Stimulated activated CD4-positive, alpha-beta T cell treated with anti-CD3 and anti-CD28 coated beads, Interleukin-15, amount 100 ng/mL, for 48 hours (primary cell): ENCODE data around the gene ADGRB3.

Experiments
- DNase-seq, 2 donors: peaks; one replicate each; pipeline ENCODE4 v3.0.0-alpha.2; 2020; ENCODE audit warnings: low read depth in 2 of 2

The ADGRB3 gene

DNA sequence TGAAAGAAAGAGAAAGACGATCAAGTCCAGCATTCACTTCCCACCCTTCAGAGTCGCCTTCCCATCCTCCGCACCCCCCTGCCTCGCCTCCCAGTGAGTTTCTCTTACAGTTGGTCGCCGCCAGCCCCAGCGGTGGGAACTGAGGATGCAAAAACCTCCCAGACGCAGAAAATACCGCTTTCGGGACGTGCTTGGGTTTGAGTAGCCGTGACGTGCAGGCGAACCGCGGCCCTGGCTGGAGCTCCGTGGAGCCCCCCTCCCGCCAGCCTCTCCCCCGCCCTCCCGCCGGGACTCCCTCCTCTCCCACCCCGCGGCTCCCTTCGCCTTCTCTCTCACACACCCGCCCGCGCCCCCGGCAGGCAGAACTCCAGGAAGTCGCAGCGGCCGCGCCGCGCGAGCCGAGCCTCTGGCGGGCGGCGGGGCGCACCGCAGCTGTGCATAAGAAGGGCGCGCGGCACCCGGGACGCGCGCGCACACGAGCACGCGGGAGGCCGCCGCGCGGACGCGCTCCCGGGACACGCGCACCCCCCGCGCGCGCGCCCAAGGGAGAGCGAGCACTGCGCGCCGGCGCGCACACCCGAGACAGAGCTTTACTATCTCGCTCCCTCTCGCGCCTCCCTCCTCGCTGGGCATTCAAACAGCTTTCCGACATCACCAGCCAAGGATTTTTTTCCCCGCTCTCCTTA, at the start of gene ADGRB3:
ADGRB3 (plus strand) TSS at position 557 of the 686 bp plus-strand sequence. CDS start 3,394 bp downstream, outside the sequence.
- DNase-seq, result no peak

DNA sequence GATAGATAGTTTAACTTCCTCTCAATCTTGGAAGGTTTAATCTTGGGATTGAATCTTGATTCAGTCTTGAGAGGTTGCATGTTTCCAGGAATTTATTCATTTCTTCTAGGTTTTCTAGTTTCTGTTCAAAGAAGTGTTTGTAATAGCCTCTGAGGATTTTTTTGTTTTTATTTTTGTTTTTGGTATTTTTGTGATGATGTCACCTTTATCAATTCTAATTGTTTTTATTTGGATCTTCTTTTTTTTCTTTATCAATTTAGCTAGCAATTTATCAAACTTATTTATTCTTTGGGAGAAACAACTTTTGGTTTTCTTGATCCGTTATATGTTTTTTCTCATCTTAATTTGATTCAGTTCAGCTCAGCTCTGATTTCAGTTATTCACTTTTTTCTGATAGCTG, 41.5 kb upstream of the ADGRB3 start:
- no peak for DNase-seq

- DNase-seq, result no peak
Observed at GRCh38 chr6:68597642-68598041, 37.4 kb upstream of the ADGRB3 start.

DNA sequence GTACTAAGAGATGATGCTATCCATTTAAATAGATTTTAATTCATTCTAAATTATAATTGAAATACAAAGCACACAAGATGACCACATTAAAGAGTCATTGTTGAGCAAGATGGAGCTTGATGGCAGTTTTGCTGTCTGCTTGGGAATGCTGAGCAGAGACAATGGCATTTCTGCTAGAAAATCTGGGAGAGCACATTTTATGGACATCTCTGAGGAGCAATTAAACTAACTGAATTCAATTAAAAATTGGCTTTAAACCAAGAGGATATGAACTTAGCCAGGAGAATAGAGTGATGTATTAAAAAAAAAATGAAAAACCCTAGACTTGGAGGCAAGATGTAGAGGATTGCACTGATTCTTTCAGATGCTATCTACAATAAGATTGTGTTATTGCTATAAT, 19.1 kb upstream of the ADGRB3 start:
- no peak for DNase-seq

DNA sequence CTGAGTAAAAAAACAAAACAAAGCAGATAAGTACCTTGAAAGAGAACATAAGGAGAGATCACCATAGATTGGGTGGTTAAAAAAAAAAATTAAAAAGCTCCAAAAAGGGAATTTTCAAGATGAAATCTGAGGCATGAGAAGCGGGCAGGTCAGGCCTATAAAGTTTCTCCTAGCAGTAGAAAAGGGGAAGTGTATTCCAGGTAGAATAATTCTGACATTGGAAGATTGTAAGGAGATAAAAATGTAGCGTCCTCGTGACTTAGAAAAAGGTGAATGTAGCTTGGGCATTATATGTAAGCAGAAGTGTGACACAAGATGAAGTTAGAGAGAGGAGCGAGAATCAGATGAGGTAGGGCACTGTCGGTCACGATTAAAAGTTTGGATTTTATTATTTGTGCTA, 9.1 kb upstream of the ADGRB3 start:
- DNase-seq, result no peak

- DNase-seq, result no peak
Observed at GRCh38 chr6:68628161-68628560, 6.9 kb upstream of the ADGRB3 start.

GRCh38 chr6:68632734-68633133, 2.3 kb upstream of the ADGRB3 start:
- DNase-seq, result no peak

- no peak for DNase-seq
Observed at GRCh38 chr6:68633281-68633971, 1.7 kb upstream of the ADGRB3 start.

DNA sequence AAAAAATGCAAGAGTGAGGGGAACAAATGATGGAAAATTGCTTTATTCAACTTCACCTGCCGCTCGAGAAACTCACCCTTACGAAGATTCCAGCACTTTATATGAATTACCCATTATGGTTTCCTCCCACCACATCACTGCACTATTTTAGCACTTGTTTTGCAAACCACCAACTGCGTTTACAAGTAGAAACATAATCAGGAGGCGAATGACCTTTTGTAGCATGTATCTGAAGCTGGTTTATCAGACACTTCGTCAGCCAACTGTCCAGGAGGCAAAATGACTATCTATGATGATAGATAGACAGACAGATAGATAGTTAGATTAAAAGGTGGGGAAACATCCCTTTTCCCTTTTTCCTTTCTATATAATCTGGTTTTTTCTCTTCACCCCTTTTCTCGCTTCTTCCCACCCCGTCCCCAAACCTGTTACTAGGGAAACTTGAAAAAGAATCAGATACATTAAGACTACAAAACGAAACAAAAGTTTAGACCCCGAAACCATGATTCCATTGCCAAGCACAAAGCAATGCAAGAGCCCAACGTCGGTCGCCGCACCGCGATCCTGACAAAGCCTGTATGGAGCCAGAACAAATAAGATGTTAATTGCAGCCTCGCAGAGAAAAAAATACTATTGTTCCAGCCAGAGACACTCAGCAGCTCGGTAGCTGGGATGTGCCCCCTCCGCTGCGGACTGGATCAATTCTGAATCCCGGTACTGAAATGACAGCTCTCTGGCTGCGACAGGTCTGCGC, 933 bp upstream of the ADGRB3 start:
- DNase-seq, result no peak

GRCh38 chr6:68635412-68635705, 277 bp downstream of the ADGRB3 start:
- no peak for DNase-seq

- no peak for DNase-seq
Observed at GRCh38 chr6:68635706-68636513, 828 bp downstream of the ADGRB3 start.

DNA sequence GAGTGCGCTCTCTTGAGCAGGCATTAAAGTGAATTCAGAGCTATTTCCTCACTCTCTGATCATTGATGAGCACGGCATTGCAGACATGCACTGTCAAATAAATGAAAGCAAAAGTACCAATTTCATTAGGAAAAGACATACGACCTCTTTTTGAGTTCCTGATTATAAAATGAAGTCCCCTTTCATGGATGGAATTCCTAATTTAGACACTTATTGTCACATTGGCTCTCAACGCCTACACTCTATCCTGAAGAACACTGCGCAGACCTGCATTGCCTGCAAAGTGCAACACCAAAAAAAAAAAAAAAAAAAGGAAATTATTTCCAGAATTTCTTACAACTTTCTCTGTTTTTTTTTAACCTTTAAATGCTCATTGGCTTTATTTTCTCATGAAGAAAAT, 1.6 kb downstream of the ADGRB3 start:
- no peak for DNase-seq

GRCh38 chr6:68637071-68637470, 2.0 kb downstream of the ADGRB3 start:
- DNase-seq, result no peak

DNA sequence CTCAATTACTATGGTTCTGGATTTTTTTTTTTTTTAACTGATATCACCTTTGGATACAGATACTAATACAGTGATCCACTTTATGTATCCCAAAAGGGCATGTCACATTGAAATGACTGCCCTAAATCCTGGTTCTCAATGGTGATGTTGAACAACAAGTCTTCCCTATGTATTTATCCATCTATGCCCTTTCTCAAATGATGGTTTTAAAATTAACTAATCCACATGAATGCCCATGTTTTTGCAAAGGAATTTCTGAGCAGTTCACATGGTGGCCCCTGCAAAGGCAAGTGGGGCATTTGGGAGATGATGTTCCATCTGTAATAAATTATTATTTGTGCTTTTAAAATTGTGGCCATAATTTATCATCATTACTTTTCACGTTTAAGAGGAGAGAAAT, 2.7 kb downstream of the ADGRB3 start:
- DNase-seq, result no peak

GRCh38 chr6:68638230-68638900, 3.3 kb downstream of the ADGRB3 start:
- no peak for DNase-seq

DNA sequence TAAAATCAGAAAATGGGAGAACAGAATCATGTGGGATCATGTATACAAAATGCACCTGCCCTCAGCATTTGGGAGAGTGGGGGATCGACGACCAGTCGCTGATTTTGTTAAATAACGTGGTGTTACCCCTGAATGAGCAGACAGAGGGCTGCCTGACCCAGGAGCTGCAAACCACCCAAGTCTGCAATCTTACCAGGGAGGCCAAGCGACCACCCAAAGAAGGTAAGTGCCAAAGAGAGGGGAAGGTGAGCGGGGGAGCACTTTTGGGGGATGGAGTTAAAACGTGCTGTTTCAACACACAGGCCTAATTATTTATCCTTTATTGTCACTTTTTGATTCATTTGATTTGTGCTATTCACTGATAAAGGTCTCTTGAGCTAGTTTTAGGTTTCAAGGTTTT, 4.1 kb downstream of the ADGRB3 start:
- DNase-seq, result no peak

GRCh38 chr6:68639826-68640490, 4.9 kb downstream of the ADGRB3 start:
- no peak for DNase-seq

DNA sequence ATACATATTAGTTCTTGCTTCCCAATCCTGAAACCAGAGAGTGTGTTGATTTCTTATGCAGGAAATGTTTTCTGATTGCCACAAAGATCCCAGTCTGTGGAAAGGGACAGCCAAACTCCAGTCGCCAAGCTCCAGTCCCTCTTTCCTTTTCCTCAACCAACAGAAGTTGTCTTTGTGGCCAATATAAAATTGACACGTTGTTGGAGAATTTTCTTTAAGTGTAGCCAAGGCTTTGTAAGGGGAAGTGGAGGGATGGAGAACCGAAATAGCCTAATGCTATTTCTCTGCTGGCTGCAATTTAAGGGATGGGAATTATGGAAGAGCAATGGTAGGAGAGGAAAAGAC, 5.4 kb downstream of the ADGRB3 start:
- DNase-seq, result no peak

- no peak for DNase-seq
Observed at GRCh38 chr6:68641172-68641571, 6.1 kb downstream of the ADGRB3 start.

GRCh38 chr6:68642081-68642480, 7.0 kb downstream of the ADGRB3 start:
- no peak for DNase-seq

DNA sequence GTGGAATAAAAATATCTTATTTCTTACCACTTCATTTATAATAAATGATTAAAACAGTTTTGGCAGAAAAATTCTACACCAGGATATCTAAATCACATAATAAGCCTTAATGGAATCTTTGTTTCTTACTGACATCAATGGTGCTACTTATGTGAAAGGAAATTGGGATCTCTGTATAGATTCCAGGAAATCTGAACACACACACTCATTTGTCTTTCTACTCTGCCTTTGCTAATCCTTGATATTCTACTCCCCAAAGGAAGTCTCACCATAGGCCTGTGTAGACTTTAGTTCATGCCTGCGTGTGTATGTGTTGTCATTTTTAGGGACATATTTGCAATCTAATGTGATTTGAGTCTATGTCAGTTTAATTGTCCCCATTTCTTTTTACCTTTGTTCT, 7.9 kb downstream of the ADGRB3 start:
- DNase-seq, result no peak
